ENCODE measurements around the gene IFI30.
"Not testable (repeated sequence)": the region's sequence is repeated elsewhere in the genome, so short reads cannot be mapped to it uniquely, and the experiment has no call there.

The IFI30 gene

DNA sequence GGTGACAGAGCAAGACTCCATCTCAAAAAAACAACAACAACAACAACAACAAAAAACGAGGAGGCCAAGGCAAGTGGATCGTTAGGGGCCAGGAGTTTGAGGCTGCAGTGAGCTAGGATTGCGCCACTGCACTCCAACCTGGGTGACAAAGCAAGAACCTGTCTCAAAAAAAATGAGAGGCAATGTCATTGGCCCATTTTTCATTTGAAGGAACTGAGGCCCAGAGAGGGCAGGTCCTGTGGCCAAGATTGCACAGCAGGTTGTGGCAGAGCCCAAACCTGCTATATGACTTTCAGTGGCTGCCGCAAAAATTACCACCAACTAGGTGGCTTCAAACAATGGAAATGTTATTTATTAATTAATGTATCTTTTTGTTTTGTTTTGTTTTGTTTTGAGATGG, 15.1 kb upstream of the IFI30 start:
- no peak overlapping the region for H3K4me3 Mint-ChIP-seq

DNA sequence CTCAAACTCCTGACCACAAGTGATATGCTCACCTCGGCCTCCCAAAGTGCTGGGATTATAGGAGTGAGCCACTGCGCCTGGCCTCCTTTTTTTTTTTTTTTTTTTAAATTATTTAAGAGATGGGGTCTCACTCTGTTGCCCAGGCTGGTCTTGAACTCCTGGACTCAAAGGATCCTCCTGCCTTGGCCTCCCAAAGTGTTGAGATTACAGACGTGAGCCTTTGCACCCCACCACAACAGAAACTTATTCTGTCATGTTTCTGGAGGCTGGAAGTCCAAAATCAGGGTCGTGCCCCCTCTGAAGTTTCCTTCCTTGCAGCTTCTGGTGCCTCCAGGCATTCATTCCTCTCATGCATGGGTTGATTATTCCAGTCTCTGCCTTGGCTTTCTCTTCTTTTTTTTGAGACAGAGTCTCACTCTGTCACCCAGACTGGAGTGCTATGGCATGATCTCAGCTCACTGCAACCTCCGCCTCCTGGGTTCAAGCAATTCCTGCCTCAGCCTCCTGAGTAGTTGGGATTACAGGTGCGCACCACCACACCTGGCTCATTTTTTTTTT, 14.5 kb upstream of the IFI30 start:
- not testable (repeated sequence) for H3K27ac Mint-ChIP-seq; H3K9me3 Mint-ChIP-seq; H3K27me3 Mint-ChIP-seq (ENCODE audit: low read depth, poor library complexity); H3K4me3 Mint-ChIP-seq; DNase-seq
- Mint-ChIP-seq H3K36me3 (ENCODE audit: low read depth) (peaks cover 20% of the 10 kb centered on the region), H3K4me1 (peaks cover 33% of the 10 kb centered on the region)

More for the DNA sequence above, 15.1 kb upstream of the IFI30 start:
- no peak for DNase-seq
- H3K9me3 Mint-ChIP-seq, result no peaks in the 10 kb centered on the region
- TF ChIP-seq, protein P1, sequence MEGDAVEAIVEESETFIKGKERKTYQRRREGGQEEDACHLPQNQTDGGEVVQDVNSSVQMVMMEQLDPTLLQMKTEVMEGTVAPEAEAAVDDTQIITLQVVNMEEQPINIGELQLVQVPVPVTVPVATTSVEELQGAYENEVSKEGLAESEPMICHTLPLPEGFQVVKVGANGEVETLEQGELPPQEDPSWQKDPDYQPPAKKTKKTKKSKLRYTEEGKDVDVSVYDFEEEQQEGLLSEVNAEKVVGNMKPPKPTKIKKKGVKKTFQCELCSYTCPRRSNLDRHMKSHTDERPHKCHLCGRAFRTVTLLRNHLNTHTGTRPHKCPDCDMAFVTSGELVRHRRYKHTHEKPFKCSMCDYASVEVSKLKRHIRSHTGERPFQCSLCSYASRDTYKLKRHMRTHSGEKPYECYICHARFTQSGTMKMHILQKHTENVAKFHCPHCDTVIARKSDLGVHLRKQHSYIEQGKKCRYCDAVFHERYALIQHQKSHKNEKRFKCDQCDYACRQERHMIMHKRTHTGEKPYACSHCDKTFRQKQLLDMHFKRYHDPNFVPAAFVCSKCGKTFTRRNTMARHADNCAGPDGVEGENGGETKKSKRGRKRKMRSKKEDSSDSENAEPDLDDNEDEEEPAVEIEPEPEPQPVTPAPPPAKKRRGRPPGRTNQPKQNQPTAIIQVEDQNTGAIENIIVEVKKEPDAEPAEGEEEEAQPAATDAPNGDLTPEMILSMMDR (IDR thresholded peaks at IDR 0.05), result no peak
- H3K27ac Mint-ChIP-seq, result no peak overlapping the region
- H3K36me3 Mint-ChIP-seq (ENCODE audit: low read depth), result peaks cover 17% of the 10 kb centered on the region
- H3K27me3 Mint-ChIP-seq (ENCODE audit: low read depth, poor library complexity), result no peaks in the 10 kb centered on the region
- peaks cover 37% of the 10 kb centered on the region for H3K4me1 Mint-ChIP-seq

DNA sequence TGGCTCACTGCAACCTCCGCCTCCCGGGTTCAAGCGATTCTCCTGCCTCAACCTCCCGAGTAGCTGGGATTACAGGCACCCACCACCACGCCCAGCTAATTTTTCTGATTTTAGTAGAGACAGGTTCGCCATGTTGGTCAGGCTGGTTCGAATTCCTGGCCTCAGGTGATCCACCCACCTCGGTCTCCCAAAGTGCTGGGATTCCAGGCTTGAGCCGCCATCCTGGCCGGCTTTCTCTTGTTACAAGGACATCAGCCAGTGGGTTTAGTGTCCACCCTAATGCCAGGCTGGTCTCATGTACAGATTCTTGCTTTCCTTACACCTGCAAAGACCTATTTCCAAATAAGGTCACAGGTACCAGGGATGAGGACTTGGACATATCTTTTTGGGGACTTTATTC, 13.8 kb upstream of the IFI30 start:
- Mint-ChIP-seq H3K4me1 (peaks cover 28% of the 10 kb centered on the region), H3K27ac (no peak overlapping the region), H3K27me3 (ENCODE audit: low read depth, poor library complexity) (no peaks in the 10 kb centered on the region), H3K36me3 (ENCODE audit: low read depth) (peaks cover 20% of the 10 kb centered on the region), H3K9me3 (no peaks in the 10 kb centered on the region), H3K4me3 (no peak overlapping the region)
- no peak for DNase-seq
- TF ChIP-seq, protein P1 (IDR thresholded peaks at IDR 0.05), result no peak

DNA sequence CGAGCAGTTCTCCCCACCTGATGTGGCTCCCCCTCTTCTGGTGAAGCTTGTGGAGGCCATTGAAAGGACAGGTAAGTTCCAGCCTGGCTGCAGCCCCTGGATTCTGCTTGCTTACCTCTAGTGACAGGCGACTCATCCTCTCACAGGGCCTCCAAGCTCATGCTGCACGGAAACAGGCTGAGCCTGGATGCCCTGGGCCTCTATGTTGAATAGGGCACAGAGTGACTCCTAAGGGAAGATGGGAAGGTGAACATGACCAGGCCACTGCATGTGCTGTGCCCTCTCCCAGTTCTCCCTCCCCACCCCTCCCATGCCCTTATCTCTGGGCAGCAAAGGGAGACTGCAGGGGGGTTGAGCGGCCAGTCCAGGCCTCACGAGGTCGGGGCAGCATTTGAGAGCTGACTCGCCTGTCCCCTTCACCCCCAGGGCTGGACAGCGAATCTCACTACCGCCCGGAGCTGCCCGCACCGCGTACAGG, 13.1 kb upstream of the IFI30 start:
- TF ChIP-seq, protein P1 (IDR thresholded peaks at IDR 0.05), result no peak
- H3K36me3 Mint-ChIP-seq (ENCODE audit: low read depth), result peaks cover 22% of the 10 kb centered on the region
- H3K4me3 Mint-ChIP-seq, result peak overlapping the region; percentile 16
- no peak overlapping the region for H3K27ac Mint-ChIP-seq
- no peak for DNase-seq
- no peaks in the 10 kb centered on the region for H3K9me3 Mint-ChIP-seq
- H3K27me3 Mint-ChIP-seq (ENCODE audit: low read depth, poor library complexity), result no peaks in the 10 kb centered on the region
- peaks cover 28% of the 10 kb centered on the region for H3K4me1 Mint-ChIP-seq

DNA sequence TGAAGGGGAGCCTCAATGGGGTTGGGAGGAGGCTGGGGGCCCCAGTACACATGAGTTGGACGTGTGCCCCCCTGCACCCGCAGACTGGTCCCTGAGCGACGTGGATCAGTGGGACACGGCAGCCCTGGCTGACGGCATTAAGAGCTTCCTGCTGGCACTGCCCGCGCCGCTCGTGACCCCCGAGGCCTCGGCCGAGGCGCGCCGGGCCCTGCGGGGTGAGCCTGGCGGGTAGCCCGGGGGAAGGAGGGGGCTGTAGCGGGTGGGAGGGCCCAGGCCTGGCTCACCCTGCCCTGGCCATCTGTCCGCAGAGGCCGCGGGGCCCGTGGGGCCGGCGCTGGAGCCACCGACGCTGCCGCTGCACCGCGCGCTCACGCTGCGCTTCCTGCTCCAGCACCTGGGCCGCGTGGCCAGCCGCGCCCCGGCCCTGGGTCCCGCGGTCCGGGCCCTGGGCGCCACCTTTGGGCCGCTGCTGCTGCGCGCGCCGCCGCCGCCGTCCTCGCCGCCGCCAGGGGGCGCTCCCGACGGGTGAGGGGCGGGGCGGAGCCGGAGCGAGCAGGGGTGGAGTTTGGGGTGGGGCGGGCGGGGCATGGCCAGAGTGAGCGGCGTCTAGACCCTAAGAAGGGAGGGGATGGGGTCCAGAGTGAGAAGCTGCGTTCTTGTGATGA, 12.5 kb upstream of the IFI30 start:
- Mint-ChIP-seq H3K36me3 (ENCODE audit: low read depth) (peaks cover 27% of the 10 kb centered on the region), H3K27me3 (ENCODE audit: low read depth, poor library complexity) (no peaks in the 10 kb centered on the region), H3K9me3 (no peaks in the 10 kb centered on the region), H3K4me1 (peaks cover 27% of the 10 kb centered on the region), H3K27ac (no peak overlapping the region), H3K4me3 (peak overlapping the region; percentile 49)
- TF ChIP-seq, protein P1 (IDR thresholded peaks at IDR 0.05), result no peak
- peak; percentile 86 for DNase-seq

DNA sequence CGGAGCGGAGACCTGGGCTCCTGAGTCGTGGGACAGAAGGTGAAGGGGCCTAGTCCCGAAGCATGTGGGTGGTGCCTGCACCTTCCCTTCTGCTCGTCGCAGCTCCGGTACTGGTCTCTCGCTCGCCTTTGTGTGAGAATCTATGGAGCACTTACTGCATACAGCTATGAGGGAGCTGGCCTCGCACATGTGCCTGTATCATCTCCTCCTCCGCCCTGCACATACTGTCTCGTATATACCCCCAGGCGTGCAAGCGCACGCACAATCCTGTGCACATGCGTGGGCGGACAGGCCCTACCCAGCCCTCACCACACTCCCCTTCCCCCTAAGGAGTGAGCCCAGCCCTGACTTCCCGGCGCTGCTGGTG, 12.0 kb upstream of the IFI30 start:
- TF ChIP-seq, protein P1 (IDR thresholded peaks at IDR 0.05), result no peak
- peak overlapping the region; percentile 49 for H3K4me3 Mint-ChIP-seq
- peaks cover 27% of the 10 kb centered on the region for H3K36me3 Mint-ChIP-seq (ENCODE audit: low read depth)
- H3K27ac Mint-ChIP-seq, result no peak overlapping the region
- no peak for DNase-seq
- peaks cover 22% of the 10 kb centered on the region for H3K4me1 Mint-ChIP-seq
- no peaks in the 10 kb centered on the region for H3K27me3 Mint-ChIP-seq (ENCODE audit: low read depth, poor library complexity)
- no peaks in the 10 kb centered on the region for H3K9me3 Mint-ChIP-seq
